Transverse colon (tissue), 4 donors: ENCODE results near the gene JAKMIP3. TPM values are rescaled to one million over a fixed set of nuclear protein-coding genes. Genes with fewer than 3 reads are reported as not detected.

ENCODE experiments used
- DNase-seq: peaks from one replicate; pipeline ENCODE4 v3.0.0-alpha.2; 2019
- H3K27ac ChIP-seq, 4 donors: fragments of 200-600 bp; sonication (generic); 2 replicates each; pipeline ENCODE4 v1.5.1; 2016 to 2018; ENCODE audit warnings: inconsistent platforms in 4 of 4
- H3K27me3 ChIP-seq: fragments of 200-600 bp; sonication (generic); 2 replicates; pipeline ENCODE4 v1.5.1; 2017; ENCODE audit warnings: inconsistent platforms
- H3K36me3 ChIP-seq, 4 donors: fragments of 200-600 bp; sonication (generic); 2 replicates each; pipeline ENCODE4 v1.5.1; 2017 to 2019; ENCODE audit warnings: inconsistent platforms in 4 of 4
- H3K4me1 ChIP-seq, 4 donors: fragments of 200-600 bp; sonication (generic); 2 replicates each; pipeline ENCODE4 v1.5.1; 2017 to 2020; ENCODE audit warnings: inconsistent platforms in 4 of 4
- H3K4me3 ChIP-seq, 4 donors: fragments of 200-600 bp; sonication (generic); 1 replicate in 1 of 4; 2 replicates in 3 of 4; pipeline versions ENCODE4 v1.5.1 to v1.6.1; 2017 to 2019; ENCODE audit warnings: inconsistent platforms in 4 of 4
- H3K9me3 ChIP-seq, 2 donors: fragments of 200-600 bp; sonication (generic); 2 replicates each; pipeline ENCODE4 v1.5.1; 2017 to 2019; ENCODE audit warnings: inconsistent platforms in 2 of 2
- EP300 ChIP-seq: sonication (generic); formaldehyde crosslinking; IDR thresholded peaks from one replicate; pipeline ENCODE4 v1.6.1; 2017; ENCODE audit warnings: antibody characterized with exemption, low read depth
- POLR2A ChIP-seq: fragments of 450-650 bp; IDR thresholded peaks from one replicate; pipeline ENCODE4 v1.6.1; 2016; ENCODE audit warnings: antibody characterized with exemption, mild to moderate bottlenecking, moderate library complexity
- POLR2AphosphoS5 ChIP-seq, 3 donors: sonication (generic); formaldehyde crosslinking; IDR thresholded peaks; one replicate each; pipeline ENCODE4 v1.6.1; 2016; ENCODE audit warnings: antibody characterized with exemption in 3 of 3
- WGBS, 2 donors: methylation state at CpG; one replicate each; pipeline ENCODE4 v1.1.5; 2018; ENCODE audit warnings: low coverage in 1 of 2; 5-methylcytosine and 5-hydroxymethylcytosine counted together
- in situ Hi-C, 4 donors: fragments of 200-750 bp; cut with MboI; loops; one replicate each; pipeline versions ENCODE4 v1.15.0 to v1.15.1; 2017; ENCODE audit warnings: low sequenced_read_pairs in 3 of 4, low pct_ligation_motif_present in 1 of 4, low pct_unique_long_range_greater_than_20kb in 1 of 4
- intact Hi-C: fragments of 100-400 bp; cut with DNase I; formaldehyde crosslinking; loops from one replicate; pipeline ENCODE4 v1.15.1; 2023; ENCODE audit warnings: low total_unique reads
- total RNA-seq, 4 donors: library from RNA; depleted of rRNA; stranded (reverse); fragments of >200 nt; gene quantifications; one replicate each; pipeline ENCODE4 v1.1.0, GENCODE V29; 2016
- TF ChIP-seq, protein P1 (sequence below), 5 experiments: fragments of 200-600 bp in 3 of 5; fragments of 450-650 bp in 2 of 5; sonication (generic) in 3 of 5; IDR thresholded peaks; 1 replicate in 2 of 5; 2 replicates in 3 of 5; pipeline ENCODE4 v1.5.1; 2016 to 2017; ENCODE audit warnings: antibody characterized with exemption in 5 of 5, inconsistent platforms in 3 of 5, mild to moderate bottlenecking in 2 of 5, moderate library complexity in 1 of 5

Gene JAKMIP3
- total RNA-seq, 4 donors from 2014 or later, result 0.14 to 1.1 (median 0.28) TPM

GRCh38 chr10:132106431-132106830, 40.7 kb downstream of the JAKMIP3 start:
- DNase-seq, result no peak
- WGBS, 2 donors, result 67 to 85% methylated on average over 3 to 15 of the region's 15 CpGs
- H3K27ac ChIP-seq, result no peak overlapping the region
- no peaks in the 10 kb centered on the region for H3K9me3 ChIP-seq
- intact Hi-C loops (no loop called here), in situ Hi-C loops (no loop called here)
- no peaks in the 10 kb centered on the region for H3K36me3 ChIP-seq
- no peaks in the 10 kb centered on the region for H3K27me3 ChIP-seq
- TF ChIP-seq POLR2A (no peak), POLR2AphosphoS5 (IDR thresholded peaks at IDR 0.05) (no peak), EP300 (no peak)
- TF ChIP-seq, protein P1, sequence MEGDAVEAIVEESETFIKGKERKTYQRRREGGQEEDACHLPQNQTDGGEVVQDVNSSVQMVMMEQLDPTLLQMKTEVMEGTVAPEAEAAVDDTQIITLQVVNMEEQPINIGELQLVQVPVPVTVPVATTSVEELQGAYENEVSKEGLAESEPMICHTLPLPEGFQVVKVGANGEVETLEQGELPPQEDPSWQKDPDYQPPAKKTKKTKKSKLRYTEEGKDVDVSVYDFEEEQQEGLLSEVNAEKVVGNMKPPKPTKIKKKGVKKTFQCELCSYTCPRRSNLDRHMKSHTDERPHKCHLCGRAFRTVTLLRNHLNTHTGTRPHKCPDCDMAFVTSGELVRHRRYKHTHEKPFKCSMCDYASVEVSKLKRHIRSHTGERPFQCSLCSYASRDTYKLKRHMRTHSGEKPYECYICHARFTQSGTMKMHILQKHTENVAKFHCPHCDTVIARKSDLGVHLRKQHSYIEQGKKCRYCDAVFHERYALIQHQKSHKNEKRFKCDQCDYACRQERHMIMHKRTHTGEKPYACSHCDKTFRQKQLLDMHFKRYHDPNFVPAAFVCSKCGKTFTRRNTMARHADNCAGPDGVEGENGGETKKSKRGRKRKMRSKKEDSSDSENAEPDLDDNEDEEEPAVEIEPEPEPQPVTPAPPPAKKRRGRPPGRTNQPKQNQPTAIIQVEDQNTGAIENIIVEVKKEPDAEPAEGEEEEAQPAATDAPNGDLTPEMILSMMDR (IDR thresholded peaks at IDR 0.05), result no peak
- H3K4me1 ChIP-seq, result no peaks in the 10 kb centered on the region
- no peak overlapping the region for H3K4me3 ChIP-seq

GRCh38 chr10:132107186-132107948, 41.6 kb downstream of the JAKMIP3 start:
- in situ Hi-C loops, result no loop called here
- Histone ChIP-seq H3K4me3 (no peak overlapping the region), H3K27me3 (no peaks in the 10 kb centered on the region), H3K27ac (no peak overlapping the region), H3K4me1 (no peaks in the 10 kb centered on the region), H3K9me3 (no peaks in the 10 kb centered on the region), H3K36me3 (no peaks in the 10 kb centered on the region)
- intact Hi-C loops, result no loop called here
- 82% methylated on average over 25 of the region's 27 CpGs; no CpG with 5 or more reads in 1 of the 2 donors for WGBS, 2 donors
- no peak for DNase-seq
- TF ChIP-seq, protein P1 (IDR thresholded peaks at IDR 0.05), result no peak
- no peak for TF ChIP-seq POLR2AphosphoS5 (IDR thresholded peaks at IDR 0.05)
- TF ChIP-seq EP300, result no peak
- no peak for TF ChIP-seq POLR2A

DNA sequence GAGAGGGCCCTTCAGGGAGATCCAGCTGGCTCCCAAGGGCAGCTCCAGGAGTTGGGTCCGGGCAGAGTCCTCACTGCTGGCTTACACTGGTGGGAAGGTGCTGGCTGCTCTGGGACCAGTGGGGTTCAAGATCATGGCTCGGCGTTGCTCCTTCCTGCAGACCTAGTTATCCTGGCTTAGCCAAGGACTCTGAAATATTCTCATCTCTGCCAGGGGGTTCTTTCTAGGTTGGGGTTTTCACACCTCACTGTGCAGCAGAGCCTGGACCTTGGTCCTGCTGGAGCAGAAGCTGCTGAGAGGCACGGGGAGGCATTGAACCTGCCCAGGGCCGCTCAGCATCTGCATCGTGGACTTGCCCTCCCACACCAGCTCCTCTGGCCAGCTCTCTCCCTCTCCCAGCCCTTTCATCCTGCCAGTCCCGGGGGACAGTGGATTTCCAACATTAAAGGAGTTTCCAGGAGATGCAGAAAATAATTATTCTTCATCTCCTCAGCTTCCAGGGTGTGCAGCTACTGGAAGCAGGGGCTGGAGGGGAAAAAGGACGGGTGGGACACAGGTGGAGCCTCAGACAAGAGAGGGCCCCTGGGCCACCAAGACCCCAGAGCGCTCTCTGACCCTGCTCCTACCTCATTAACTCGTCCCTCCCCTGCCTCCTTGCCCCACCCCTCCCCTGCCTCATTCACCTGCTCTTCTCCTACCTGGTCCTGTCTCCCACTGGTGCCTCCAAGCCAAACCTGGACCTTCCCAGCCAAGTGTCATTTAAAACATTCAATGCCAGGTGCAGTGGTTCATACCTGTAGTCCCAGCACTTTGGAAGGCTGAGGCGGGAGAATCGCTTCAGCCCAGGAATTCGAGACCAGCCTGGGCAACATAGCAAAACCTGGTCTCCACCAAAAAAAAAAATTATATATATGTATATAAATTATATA, 42.5 kb downstream of the JAKMIP3 start:
- WGBS, 2 donors, result 74 to 90% methylated on average over 2 to 13 of the region's 13 CpGs
- no peak overlapping the region for H3K27ac ChIP-seq
- no peaks in the 10 kb centered on the region for H3K9me3 ChIP-seq
- H3K36me3 ChIP-seq, result no peaks in the 10 kb centered on the region
- no peaks in the 10 kb centered on the region for H3K4me1 ChIP-seq
- intact Hi-C loops, result no loop called here
- DNase-seq, result no peak
- H3K4me3 ChIP-seq, result no peak overlapping the region
- TF ChIP-seq POLR2AphosphoS5 (IDR thresholded peaks at IDR 0.05), result no peak
- TF ChIP-seq, protein P1 (IDR thresholded peaks at IDR 0.05), result no peak
- TF ChIP-seq EP300, result no peak
- TF ChIP-seq POLR2A, result no peak
- H3K27me3 ChIP-seq, result no peaks in the 10 kb centered on the region
- in situ Hi-C loops, result no loop called here
